GM19463 (cell line): ENCODE data around the gene CACNA1I.

Source experiments
- ATAC-seq: cut with Tn5 transposase; IDR thresholded peaks from one replicate; pipeline ENCODE4 v1.9.1; 2021; ENCODE audit warnings: mild to moderate bottlenecking, moderate library complexity; ENCODE audit not compliant: unreplicated experiment

The CACNA1I gene

GRCh38 chr22:39664485-39665200, 94.1 kb downstream of the CACNA1I start:
- no peak for ATAC-seq

DNA sequence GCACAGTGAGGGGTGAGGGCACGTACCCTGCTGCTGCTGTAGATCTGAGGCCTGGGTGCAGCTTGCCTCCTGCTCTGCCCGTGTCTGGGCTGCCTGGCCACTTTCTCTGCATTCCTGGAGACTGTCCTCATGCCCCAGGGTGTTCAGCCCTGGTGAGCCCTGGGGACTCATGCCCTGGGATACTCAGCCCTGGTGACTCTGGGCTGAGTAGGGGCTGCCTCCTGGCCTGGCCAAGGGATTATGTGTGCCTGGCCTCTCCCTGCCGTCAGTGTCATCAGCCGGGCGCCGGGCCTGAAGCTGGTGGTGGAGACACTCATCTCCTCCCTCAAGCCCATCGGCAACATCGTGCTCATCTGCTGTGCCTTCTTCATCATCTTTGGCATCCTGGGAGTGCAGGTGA, 94.7 kb downstream of the CACNA1I start:
- no peak for ATAC-seq

DNA sequence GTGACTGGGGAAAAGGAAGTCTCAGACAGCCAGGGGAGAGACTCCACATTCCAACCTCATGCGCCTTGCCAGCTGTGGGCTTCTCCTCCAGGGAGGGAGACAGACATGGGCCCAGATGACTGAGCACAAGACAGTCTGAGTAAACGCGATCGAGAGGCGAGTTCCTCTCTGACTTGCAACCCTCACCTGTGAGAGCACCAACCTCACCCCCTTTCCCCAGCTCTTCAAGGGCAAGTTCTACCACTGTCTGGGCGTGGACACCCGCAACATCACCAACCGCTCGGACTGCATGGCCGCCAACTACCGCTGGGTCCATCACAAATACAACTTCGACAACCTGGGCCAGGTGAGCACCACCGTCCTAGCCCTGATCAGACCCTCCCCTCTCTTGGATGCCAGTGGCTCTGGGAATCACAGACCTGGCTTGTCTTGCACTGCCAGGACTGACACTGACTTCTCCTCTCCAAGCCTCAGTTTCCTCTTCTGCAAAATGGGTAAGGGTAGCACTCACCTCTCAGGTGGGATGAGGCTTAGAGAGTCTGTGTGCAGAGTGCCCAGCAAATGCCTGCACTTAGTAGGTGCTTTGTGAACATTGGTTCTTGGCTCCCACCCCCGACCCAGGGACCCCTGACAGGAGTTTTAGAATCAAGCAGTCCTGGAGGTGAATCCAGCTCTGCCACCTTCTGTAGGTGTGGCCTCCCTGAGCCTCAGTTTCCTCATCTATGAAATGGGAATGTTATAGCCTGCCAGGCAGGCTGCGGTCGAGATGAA, 95.3 kb downstream of the CACNA1I start:
- ATAC-seq, result no peak

GRCh38 chr22:39666495-39666894, 95.9 kb downstream of the CACNA1I start:
- ATAC-seq, result no peak

GRCh38 chr22:39666926-39667325, 96.4 kb downstream of the CACNA1I start:
- ATAC-seq, result no peak

DNA sequence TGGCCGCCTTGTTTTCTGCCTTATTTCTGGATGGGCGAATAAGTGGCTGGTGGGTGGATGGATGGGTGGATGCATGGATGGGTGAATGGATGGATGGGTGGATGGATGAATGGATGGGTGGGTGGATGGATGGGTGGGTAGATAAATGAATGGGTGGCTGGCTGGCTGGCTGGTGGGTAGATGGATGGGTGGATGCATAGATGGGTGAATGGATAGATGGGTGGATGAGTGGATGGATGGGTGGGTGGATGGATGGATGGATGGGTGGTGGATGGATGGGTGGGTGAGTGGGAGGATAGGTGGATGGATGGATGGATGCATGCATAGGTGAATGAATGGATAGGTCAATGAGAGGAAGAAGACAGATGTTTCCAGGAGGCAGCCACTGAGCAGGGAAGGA, 98.9 kb downstream of the CACNA1I start:
- ATAC-seq, result no peak

GRCh38 chr22:39671936-39672335, 101.4 kb downstream of the CACNA1I start:
- no peak for ATAC-seq

- no peak for ATAC-seq
These were observed 104.0 kb downstream of the CACNA1I start for GRCh38 chr22:39674536-39674935.

- no peak for ATAC-seq
These were observed 105.4 kb downstream of the CACNA1I start for GRCh38 chr22:39675947-39676346.

DNA sequence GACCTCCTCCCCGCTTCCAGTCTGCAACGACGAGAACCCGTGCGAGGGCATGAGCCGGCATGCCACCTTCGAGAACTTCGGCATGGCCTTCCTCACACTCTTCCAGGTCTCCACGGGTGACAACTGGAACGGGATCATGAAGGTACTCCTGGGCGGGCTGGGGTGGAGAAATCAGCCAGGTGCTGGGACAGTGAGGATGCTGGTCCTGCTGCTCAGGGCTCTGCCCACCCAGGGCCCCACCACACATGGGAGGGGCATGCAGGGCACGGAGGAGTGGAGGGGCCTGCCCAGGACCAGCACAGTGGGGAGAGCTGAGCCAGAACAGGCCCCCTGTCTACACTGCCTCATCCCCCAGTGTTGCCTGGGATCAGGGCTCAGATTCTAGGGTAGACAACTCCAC, 107.4 kb downstream of the CACNA1I start:
- no peak for ATAC-seq

DNA sequence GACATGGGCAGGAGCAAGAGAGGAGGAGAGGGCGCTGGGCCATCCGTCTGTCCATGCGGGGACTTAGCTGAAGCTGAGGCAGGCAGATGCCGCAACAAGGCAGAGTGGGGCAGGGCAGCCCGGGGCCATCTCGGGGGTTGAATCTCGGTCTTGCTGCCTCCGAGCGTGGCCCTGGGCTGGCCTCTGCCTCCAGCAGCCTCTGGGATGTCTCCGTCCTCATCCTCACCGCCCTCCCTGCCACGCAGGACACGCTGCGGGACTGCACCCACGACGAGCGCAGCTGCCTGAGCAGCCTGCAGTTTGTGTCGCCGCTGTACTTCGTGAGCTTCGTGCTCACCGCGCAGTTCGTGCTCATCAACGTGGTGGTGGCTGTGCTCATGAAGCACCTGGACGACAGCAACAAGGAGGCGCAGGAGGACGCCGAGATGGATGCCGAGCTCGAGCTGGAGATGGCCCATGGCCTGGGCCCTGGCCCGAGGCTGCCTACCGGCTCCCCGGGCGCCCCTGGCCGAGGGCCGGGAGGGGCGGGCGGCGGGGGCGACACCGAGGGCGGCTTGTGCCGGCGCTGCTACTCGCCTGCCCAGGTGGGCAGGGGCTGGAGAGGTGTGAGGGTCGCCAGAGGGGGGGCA, 108.4 kb downstream of the CACNA1I start:
- ATAC-seq, result no peak

- ATAC-seq, result no peak
These were observed 109.1 kb downstream of the CACNA1I start for GRCh38 chr22:39679652-39680051.

GRCh38 chr22:39680486-39680885, 109.9 kb downstream of the CACNA1I start:
- ATAC-seq, result no peak

- ATAC-seq, result no peak
These were observed 110.7 kb downstream of the CACNA1I start for GRCh38 chr22:39681038-39681861.

- no peak for ATAC-seq
These were observed 112.4 kb downstream of the CACNA1I start for GRCh38 chr22:39682994-39683393.

DNA sequence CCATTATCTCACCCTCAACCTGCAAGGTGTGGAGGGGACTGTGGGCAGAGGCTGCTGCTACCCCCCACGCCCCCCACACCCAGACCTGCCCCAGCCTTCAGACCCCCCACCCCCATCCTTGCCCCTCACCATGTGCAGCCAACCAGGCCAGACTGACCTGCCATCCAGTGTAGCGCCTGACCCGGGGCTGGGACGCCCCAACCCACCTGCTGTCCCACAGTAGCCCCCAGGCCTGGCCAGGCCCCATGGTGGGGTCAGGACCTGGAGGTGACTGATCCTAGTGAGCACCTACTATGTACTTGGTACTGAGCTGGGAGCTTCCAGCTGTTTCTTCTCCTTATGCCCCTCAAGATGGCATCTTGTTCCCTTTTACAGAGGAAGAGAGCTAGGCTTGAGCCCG, 113.1 kb downstream of the CACNA1I start:
- no peak for ATAC-seq

GRCh38 chr22:39684702-39685281, 114.2 kb downstream of the CACNA1I start:
- ATAC-seq, result no peak

DNA sequence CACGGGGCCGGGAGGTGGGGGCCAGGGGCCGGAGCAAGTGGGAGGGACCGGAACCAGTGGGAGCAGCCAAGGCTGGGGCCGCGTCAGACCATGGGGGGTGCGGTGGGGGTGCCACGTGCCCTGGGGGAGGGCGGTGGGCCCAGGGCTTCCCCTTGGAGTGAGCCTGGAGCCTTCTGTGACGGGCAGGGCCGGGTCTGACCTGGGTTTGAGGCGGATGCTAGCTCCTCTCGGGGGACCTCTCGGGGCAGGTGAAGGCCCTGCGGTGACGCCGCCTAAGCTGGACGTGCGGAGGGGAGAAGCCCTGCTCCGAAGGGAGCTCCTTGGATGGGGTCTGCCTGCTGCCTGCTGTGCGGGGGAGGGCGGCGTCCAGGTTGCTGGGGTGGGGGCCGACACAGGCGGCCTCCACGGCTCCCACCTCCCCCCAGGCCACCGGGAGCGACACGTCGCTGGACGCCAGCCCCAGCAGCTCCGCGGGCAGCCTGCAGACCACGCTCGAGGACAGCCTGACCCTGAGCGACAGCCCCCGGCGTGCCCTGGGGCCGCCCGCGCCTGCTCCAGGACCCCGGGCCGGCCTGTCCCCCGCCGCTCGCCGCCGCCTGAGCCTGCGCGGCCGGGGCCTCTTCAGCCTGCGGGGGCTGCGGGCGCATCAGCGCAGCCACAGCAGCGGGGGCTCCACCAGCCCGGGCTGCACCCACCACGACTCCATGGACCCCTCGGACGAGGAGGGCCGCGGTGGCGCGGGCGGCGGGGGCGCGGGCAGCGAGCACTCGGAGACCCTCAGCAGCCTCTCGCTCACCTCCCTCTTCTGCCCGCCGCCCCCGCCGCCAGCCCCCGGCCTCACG, 115.0 kb downstream of the CACNA1I start:
- ATAC-seq, result no peak

GRCh38 chr22:39686178-39686620, 115.6 kb downstream of the CACNA1I start:
- ATAC-seq, result no peak
